ENCODE data around the gene MEAK7. TPM values are rescaled to one million over a fixed set of nuclear protein-coding genes. Genes with fewer than 3 reads are reported as not detected.

Gene MEAK7
- total RNA-seq, 4 donors from 2014 or later, result 2.6 to 7.1 (median 5.0) TPM

DNA sequence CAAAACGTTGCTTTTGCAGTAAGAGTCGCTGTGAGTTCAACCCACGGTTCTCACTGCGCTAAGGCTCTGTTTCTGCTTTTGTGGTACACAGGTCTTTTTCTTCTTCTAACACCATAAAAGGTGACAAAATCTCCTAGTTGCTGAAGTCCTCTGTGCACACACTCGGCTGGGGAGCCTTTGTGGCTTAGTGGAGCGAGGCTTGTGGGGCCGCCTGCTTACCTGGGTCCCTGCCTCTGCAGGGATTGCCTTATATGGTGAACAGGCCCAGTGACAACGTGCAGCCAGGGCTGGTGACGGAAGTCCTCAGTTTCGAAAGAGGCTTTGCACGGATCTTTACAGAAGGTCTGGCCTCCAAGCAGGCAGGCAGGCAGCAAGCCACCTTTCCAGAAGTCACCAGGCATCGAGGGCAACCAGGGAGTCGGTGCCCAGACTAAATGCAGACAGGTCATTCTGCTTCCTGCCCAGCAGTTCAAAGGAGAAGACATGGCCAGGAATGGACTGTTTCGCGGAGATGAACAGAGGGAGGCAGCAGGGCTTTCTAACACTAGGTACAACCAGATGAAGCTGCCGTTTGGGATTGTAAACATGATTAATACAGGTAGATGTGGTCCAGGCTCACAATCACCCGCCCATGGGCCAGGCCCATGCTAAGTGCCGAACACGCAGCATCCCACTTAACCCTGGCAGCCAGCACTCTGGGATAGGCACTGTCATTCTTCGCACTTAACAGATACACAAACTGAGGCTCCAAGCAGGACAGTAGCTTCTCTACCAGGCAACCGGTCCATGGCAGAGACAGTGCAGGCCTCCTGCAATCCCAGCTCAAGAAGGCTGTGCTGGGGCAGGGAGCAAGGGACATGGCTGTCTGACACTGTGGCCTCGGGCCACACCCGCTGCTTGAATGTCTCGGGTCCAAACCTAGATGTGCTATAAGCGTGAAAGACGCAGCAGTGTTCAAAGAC is 10.7 kb upstream of the MEAK7 start:
- TF ChIP-seq, protein P1, sequence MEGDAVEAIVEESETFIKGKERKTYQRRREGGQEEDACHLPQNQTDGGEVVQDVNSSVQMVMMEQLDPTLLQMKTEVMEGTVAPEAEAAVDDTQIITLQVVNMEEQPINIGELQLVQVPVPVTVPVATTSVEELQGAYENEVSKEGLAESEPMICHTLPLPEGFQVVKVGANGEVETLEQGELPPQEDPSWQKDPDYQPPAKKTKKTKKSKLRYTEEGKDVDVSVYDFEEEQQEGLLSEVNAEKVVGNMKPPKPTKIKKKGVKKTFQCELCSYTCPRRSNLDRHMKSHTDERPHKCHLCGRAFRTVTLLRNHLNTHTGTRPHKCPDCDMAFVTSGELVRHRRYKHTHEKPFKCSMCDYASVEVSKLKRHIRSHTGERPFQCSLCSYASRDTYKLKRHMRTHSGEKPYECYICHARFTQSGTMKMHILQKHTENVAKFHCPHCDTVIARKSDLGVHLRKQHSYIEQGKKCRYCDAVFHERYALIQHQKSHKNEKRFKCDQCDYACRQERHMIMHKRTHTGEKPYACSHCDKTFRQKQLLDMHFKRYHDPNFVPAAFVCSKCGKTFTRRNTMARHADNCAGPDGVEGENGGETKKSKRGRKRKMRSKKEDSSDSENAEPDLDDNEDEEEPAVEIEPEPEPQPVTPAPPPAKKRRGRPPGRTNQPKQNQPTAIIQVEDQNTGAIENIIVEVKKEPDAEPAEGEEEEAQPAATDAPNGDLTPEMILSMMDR (IDR thresholded peaks at IDR 0.05 in 4 of 5, conservative IDR thresholded peaks at IDR 0.05 in 1 of 5), result no peak
- TF ChIP-seq POLR2A (IDR thresholded peaks at IDR 0.05), result no peak
- H3K27me3 ChIP-seq, result no peaks in the 10 kb centered on the region
- H3K9me3 ChIP-seq, result no peaks in the 10 kb centered on the region
- DNase-seq (no peak), ATAC-seq (no peak)
- in situ Hi-C loops (cut with MboI; ENCODE audit: low sequenced_read_pairs in 4 of 4) (loop anchor here (5.0 to 25.0 kb wide), 6 partner anchors 107 to 472 kb away; no protein-coding TSS in a partner anchor), intact Hi-C loops (cut with DNase I; ENCODE audit: low total_unique reads) (no loop called here)
- no peaks in the 10 kb centered on the region for H3K36me3 ChIP-seq
- peaks cover 3 to 6% of the 10 kb centered on the region in 2 donors for H3K4me1 ChIP-seq
- no peak overlapping the region for H3K27ac ChIP-seq
- no peak overlapping the region for H3K4me3 ChIP-seq

DNA sequence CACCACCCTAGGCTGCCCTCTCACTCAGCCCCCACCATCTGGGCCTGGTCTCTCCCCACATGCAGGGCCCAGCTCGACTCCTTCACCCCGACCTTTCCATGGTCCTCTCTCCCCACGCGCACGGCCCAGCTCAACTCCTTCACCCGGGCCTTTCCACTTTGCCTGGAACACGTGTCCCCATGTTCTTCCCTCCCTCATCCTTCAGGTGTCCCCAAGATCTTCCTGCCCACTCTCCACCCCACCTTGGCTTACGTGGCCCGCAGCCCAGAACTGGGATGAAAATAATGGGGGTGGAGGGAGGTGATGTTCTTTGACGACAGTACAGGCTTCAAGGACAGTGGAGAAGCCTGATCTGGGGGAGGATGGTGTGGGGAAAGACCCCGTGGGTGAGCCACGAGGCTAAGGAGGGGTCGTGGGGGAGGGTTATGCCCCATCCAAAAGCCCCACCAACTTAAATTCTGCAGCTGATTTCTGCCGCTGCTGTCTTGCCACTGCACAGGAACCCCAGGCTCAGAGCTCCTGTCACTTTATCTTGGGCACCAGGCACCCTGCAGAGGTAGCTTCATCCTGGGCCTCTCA is 9.9 kb upstream of the MEAK7 start:
- H3K4me3 ChIP-seq, result no peak overlapping the region
- in situ Hi-C loops (cut with MboI; ENCODE audit: low sequenced_read_pairs in 4 of 4), result loop anchor here (5.0 to 25.0 kb wide), 6 partner anchors 108 to 473 kb away; no protein-coding TSS in a partner anchor
- intact Hi-C loops (cut with DNase I; ENCODE audit: low total_unique reads), result no loop called here
- H3K27ac ChIP-seq, result no peak overlapping the region
- H3K27me3 ChIP-seq, result no peaks in the 10 kb centered on the region
- H3K9me3 ChIP-seq, result no peaks in the 10 kb centered on the region
- peaks cover 3 to 6% of the 10 kb centered on the region in 2 donors for H3K4me1 ChIP-seq
- TF ChIP-seq POLR2A (IDR thresholded peaks at IDR 0.05), result no peak
- TF ChIP-seq, protein P1 (IDR thresholded peaks at IDR 0.05 in 4 of 5, conservative IDR thresholded peaks at IDR 0.05 in 1 of 5), result no peak
- no peak for DNase-seq
- H3K36me3 ChIP-seq, result no peaks in the 10 kb centered on the region
- no peak for ATAC-seq

DNA sequence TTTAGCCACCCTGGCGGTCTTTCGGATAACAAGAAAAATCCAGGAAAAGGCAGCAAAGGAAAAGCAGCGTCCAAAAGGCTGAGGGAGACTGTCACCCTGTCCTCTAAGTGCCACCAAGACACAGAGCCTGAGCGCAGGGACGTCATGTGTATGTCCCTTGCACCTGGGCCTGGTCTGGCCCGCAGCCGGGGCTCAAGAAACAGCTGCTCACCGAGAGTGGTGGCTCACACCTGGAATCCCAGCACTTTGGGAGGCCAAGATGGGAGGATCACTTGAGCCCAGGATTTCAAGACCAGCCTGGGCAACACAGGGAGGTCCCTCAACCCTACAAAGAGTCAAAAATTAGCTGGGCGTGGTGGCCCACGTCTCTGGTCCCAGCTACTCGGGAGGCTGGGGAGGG is 9.2 kb upstream of the MEAK7 start:
- H3K27me3 ChIP-seq, result no peaks in the 10 kb centered on the region
- no peaks in the 10 kb centered on the region for H3K36me3 ChIP-seq
- H3K4me3 ChIP-seq, result no peak overlapping the region
- H3K4me1 ChIP-seq, result peaks cover 3 to 6% of the 10 kb centered on the region in 2 donors
- no peak for ATAC-seq
- no peak overlapping the region for H3K27ac ChIP-seq
- in situ Hi-C loops (cut with MboI; ENCODE audit: low sequenced_read_pairs in 4 of 4) (loop anchor here (5.0 to 25.0 kb wide), 6 partner anchors 109 to 474 kb away; no protein-coding TSS in a partner anchor), intact Hi-C loops (cut with DNase I; ENCODE audit: low total_unique reads) (loop anchor here (2.0 kb wide), 1 partner anchor 225 kb away; no protein-coding TSS in a partner anchor)
- DNase-seq, result no peak
- TF ChIP-seq, protein P1 (IDR thresholded peaks at IDR 0.05 in 4 of 5, conservative IDR thresholded peaks at IDR 0.05 in 1 of 5), result no peak
- no peak for TF ChIP-seq POLR2A (IDR thresholded peaks at IDR 0.05)
- no peaks in the 10 kb centered on the region for H3K9me3 ChIP-seq

DNA sequence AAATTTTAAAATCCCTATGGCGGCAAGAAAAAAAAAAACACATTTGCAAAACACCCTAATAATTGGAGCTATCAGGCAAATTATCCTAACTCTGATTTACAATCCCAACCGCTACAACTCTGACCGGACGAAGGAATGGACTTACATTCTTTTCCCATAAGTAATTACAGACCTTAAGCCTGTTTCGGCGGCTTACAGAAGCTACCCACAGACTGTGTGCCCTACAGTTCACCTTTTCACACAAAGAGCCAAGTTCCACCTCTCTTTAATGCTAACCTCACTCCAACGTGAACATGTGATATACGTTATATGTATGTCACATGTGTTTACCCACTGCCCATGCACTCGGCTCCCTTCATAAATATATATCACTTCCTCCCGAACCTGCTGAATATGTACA is 8.7 kb upstream of the MEAK7 start:
- no peak overlapping the region for H3K4me3 ChIP-seq
- peaks cover 3 to 6% of the 10 kb centered on the region in 2 donors for H3K4me1 ChIP-seq
- intact Hi-C loops (cut with DNase I; ENCODE audit: low total_unique reads) (loop anchor here (2.0 kb wide), 1 partner anchor 226 kb away; no protein-coding TSS in a partner anchor), in situ Hi-C loops (cut with MboI; ENCODE audit: low sequenced_read_pairs in 4 of 4) (loop anchor here (5.0 to 25.0 kb wide), 6 partner anchors 109 to 474 kb away; no protein-coding TSS in a partner anchor)
- no peaks in the 10 kb centered on the region for H3K36me3 ChIP-seq
- H3K27me3 ChIP-seq, result no peaks in the 10 kb centered on the region
- H3K27ac ChIP-seq, result no peak overlapping the region
- DNase-seq, result no peak
- no peak for ATAC-seq
- TF ChIP-seq, protein P1 (IDR thresholded peaks at IDR 0.05 in 4 of 5, conservative IDR thresholded peaks at IDR 0.05 in 1 of 5), result no peak
- no peak for TF ChIP-seq POLR2A (IDR thresholded peaks at IDR 0.05)
- no peaks in the 10 kb centered on the region for H3K9me3 ChIP-seq

All from gastrocnemius medialis (tissue), 4 donors.